Upper lobe of left lung (tissue), 6 donors: ENCODE measurements around the gene LOC128125822.

Experiments
- ATAC-seq, 2 donors: fragments of 200-7000 bp; cut with Tn5 transposase; one replicate each; pipeline ENCODE4 v1.9.1; 2022; ENCODE audit warnings: mild to moderate bottlenecking in 2 of 2, moderate library complexity in 2 of 2; ENCODE audit not compliant: low FRiP score in 2 of 2
- DNase-seq, 2 donors: peaks; one replicate each; pipeline ENCODE4 v3.0.0-alpha.2; 2019 to 2020
- H3K27ac ChIP-seq, 4 donors: fragments of 200-600 bp; sonication (generic); one replicate each; pipeline ENCODE4 v1.5.1; 2016 to 2019
- H3K27me3 ChIP-seq, 4 donors: fragments of 200-600 bp; sonication (generic); one replicate each; pipeline ENCODE4 v1.5.1; 2017 to 2019
- H3K36me3 ChIP-seq, 4 donors: fragments of 200-600 bp; sonication (generic); one replicate each; pipeline ENCODE4 v1.5.1; 2016 to 2019
- H3K4me1 ChIP-seq, 4 donors: fragments of 200-600 bp; sonication (generic); one replicate each; pipeline ENCODE4 v1.5.1; 2018 to 2019
- H3K4me3 ChIP-seq, 4 donors: fragments of 200-600 bp; sonication (generic); one replicate each; pipeline ENCODE4 v1.5.1; 2017 to 2019; ENCODE audit warnings: mild to moderate bottlenecking in 2 of 4, moderate library complexity in 1 of 4
- H3K9me3 ChIP-seq, 4 donors: fragments of 200-600 bp; sonication (generic); one replicate each; pipeline ENCODE4 v1.5.1; 2018 to 2019
- EP300 ChIP-seq, 4 donors: sonication (generic); formaldehyde crosslinking; IDR thresholded peaks; one replicate each; pipeline ENCODE4 v1.5.1; 2017; ENCODE audit warnings: antibody characterized with exemption in 4 of 4, control low read depth in 2 of 4
- POLR2A ChIP-seq, 4 donors: fragments of 450-650 bp; IDR thresholded peaks; one replicate each; pipeline ENCODE4 v1.5.1; 2016 to 2017; ENCODE audit warnings: antibody characterized with exemption in 4 of 4, mild to moderate bottlenecking in 2 of 4
- POLR2AphosphoS5 ChIP-seq, 2 donors: sonication (generic); formaldehyde crosslinking; IDR thresholded peaks; one replicate each; pipeline ENCODE4 v1.5.1; 2017; ENCODE audit warnings: antibody characterized with exemption in 2 of 2
- WGBS, 2 donors: methylation state at CpG; one replicate each; pipeline ENCODE4 v1.1.5; 2017 to 2018; 5-methylcytosine and 5-hydroxymethylcytosine counted together
- TF ChIP-seq, protein P1 (sequence below), 6 experiments: fragments of 450-650 bp in 4 of 6; fragments of 200-600 bp in 2 of 6; sonication (generic) in 2 of 6; IDR thresholded peaks; one replicate each; pipeline ENCODE4 v1.5.1; 2016 to 2019; ENCODE audit warnings: antibody characterized with exemption in 6 of 6
- donor health status: DM: no; HTN: no; CAD: no; lungs with moderate emphysema.
- donor health status: DM: no; HTN: yes; CAD: no; lungs with severe emphysema.

The LOC128125822 gene

DNA sequence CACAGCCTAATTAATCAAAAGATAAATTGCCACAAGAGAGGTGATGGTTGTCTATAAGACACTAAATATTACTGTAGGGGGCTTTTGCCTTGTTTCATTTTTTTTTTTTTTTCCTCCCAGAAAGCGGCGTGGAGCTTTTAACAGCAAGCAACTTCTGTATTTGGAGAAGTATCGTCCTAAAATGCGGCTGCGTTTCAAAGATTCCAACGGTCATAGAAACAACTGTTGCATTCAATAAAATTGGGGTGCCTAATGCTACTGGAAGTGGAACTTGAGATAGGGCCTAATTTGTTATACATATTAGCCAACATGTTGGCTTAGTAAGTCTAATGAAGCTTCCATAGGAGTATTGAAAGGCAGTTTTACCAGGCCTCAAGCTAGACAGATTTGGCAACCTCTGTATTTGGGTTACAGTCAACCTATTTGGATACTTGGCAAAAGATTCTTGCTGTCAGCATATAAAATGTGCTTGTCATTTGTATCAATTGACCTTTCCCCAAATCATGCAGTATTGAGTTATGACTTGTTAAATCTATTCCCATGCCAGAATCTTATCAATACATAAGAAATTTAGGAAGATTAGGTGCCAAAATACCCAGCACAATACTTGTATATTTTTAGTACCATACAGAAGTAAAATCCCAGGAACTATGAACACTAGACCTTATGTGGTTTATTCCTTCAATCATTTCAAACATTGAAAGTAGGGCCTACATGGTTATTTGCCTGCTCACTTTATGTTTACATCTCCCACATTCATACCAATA lies 7.8 kb downstream of the LOC128125822 start:
- no peak for ATAC-seq

DNA sequence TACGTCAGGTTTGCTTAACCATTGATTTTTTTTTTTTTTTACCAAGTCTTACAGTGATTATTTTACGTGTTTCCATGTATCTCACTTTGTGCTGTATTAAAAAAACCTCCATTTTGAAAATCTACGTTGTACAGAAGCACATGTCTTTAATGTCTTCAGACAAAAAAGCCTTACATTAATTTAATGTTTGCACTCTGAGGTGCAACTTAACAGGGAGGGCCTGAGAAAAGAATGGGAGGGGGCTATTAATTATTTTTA lies 8.4 kb downstream of the LOC128125822 start:
- no peaks in the 10 kb centered on the region for H3K27me3 ChIP-seq
- H3K4me1 ChIP-seq, result peaks cover 0 to 9% (median 2%) of the 10 kb centered on the region in 4 donors
- DNase-seq (no peak), ATAC-seq (no peak)
- TF ChIP-seq, protein P1, sequence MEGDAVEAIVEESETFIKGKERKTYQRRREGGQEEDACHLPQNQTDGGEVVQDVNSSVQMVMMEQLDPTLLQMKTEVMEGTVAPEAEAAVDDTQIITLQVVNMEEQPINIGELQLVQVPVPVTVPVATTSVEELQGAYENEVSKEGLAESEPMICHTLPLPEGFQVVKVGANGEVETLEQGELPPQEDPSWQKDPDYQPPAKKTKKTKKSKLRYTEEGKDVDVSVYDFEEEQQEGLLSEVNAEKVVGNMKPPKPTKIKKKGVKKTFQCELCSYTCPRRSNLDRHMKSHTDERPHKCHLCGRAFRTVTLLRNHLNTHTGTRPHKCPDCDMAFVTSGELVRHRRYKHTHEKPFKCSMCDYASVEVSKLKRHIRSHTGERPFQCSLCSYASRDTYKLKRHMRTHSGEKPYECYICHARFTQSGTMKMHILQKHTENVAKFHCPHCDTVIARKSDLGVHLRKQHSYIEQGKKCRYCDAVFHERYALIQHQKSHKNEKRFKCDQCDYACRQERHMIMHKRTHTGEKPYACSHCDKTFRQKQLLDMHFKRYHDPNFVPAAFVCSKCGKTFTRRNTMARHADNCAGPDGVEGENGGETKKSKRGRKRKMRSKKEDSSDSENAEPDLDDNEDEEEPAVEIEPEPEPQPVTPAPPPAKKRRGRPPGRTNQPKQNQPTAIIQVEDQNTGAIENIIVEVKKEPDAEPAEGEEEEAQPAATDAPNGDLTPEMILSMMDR (IDR thresholded peaks at IDR 0.05), result no peak
- TF ChIP-seq POLR2A (IDR thresholded peaks at IDR 0.05), result no peak
- no peak for TF ChIP-seq EP300 (IDR thresholded peaks at IDR 0.05)
- no peak for TF ChIP-seq POLR2AphosphoS5 (IDR thresholded peaks at IDR 0.05)
- peaks cover 17 to 70% (median 38%) of the 10 kb centered on the region in 4 donors for H3K36me3 ChIP-seq
- WGBS, 2 donors, result 83 to 93% methylated on average over 3 of the region's 3 CpGs
- no peak overlapping the region for H3K4me3 ChIP-seq
- no peaks in the 10 kb centered on the region for H3K9me3 ChIP-seq
- no peak overlapping the region for H3K27ac ChIP-seq

More for the DNA sequence above, 7.8 kb downstream of the LOC128125822 start:
- no peaks in the 10 kb centered on the region for H3K9me3 ChIP-seq
- H3K27me3 ChIP-seq, result no peaks in the 10 kb centered on the region
- no peak overlapping the region for H3K4me3 ChIP-seq
- TF ChIP-seq, protein P1 (IDR thresholded peaks at IDR 0.05), result no peak
- no peak for TF ChIP-seq POLR2AphosphoS5 (IDR thresholded peaks at IDR 0.05)
- TF ChIP-seq EP300 (IDR thresholded peaks at IDR 0.05), result no peak
- no peak for TF ChIP-seq POLR2A (IDR thresholded peaks at IDR 0.05)
- H3K36me3 ChIP-seq, result peaks cover 17 to 70% (median 38%) of the 10 kb centered on the region in 4 donors
- no peak for DNase-seq
- H3K27ac ChIP-seq, result no peak overlapping the region
- 96 to 98% methylated on average over 6 of the region's 6 CpGs for WGBS, 2 donors
- H3K4me1 ChIP-seq, result peaks cover 2 to 10% (median 3%) of the 10 kb centered on the region in 4 donors

DNA sequence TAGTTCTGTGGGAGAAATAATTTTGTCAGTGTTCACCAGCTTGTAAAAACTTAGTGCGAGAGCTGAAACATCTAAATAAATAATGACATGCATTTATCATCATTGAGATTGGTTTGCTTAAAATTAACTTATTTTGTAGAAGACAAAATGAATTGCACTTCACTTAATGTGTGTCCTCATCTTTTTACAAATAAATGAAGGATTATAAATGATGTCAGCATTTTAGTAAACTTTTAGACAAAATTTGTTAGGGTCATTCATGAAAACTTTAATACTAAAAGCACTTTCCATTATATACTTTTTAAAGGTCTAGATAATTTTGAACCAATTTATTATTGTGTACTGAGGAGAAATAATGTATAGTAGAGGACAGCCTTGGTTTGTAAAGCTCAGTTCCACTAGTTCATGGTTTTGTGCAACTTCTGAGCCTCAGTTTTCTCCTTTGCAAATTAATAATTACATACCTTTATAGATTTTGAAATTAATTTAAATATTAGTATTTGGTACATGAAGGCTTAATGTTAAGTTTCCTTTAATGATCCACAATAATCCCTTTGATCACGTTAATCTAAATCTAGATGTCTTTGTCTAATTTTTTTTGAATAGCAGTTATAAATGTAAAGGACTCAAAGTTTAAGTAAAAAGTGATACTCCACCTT lies 9.2 kb downstream of the LOC128125822 start:
- 96 to 97% methylated on average over 2 of the region's 2 CpGs for WGBS, 2 donors
- no peak overlapping the region for H3K27ac ChIP-seq

DNA sequence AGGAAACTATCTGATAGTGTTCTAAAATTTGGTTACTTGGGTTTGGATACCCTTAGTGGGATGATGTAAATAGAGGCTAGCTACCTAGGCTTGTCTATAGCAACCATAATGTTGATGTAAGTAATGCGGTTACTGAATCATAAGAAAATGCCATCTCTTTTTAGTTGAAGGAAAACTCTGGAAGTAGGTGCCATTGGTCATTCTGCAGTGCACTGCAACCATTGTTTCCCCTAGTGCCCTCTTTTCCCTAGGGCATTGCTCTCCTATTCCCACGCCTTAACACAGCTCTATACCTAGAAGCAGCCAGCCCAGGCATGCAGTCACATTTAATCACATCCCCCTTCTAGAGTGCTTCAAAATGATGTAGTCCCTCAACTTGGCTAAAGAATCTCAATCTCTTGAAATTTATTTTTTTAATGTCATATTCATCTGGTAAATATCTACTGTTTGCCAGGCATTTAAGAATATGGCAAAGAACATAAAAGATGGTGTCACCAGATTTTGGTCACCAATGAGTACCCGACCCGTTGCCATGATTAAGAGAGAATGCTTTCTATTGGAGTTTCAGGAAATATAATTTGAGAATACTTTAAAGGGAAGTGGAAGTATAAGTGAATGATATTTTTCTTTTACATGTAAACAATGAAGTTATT lies 10.4 kb downstream of the LOC128125822 start:
- H3K4me3 ChIP-seq, result no peak overlapping the region
- H3K27ac ChIP-seq, result no peak overlapping the region
- peaks cover 12 to 56% (median 28%) of the 10 kb centered on the region in 4 donors for H3K36me3 ChIP-seq
- no peak for DNase-seq
- TF ChIP-seq, protein P1 (IDR thresholded peaks at IDR 0.05), result no peak
- TF ChIP-seq POLR2A (IDR thresholded peaks at IDR 0.05), result no peak
- WGBS, 2 donors, result 85 to 99% methylated on average over 4 of the region's 4 CpGs
- H3K4me1 ChIP-seq, result peaks cover 0 to under 1% (median 0%) of the 10 kb centered on the region in 4 donors
- H3K9me3 ChIP-seq, result no peaks in the 10 kb centered on the region
- ATAC-seq, result no peak
- no peaks in the 10 kb centered on the region for H3K27me3 ChIP-seq

More for the DNA sequence above, 9.2 kb downstream of the LOC128125822 start:
- Histone ChIP-seq H3K27me3 (no peaks in the 10 kb centered on the region), H3K36me3 (peaks cover 16 to 68% (median 38%) of the 10 kb centered on the region in 4 donors), H3K9me3 (no peaks in the 10 kb centered on the region), H3K4me3 (no peak overlapping the region), H3K4me1 (peaks cover 0 to 9% (median 2%) of the 10 kb centered on the region in 4 donors)
- ATAC-seq (no peak), DNase-seq (no peak)
- TF ChIP-seq, protein P1 (IDR thresholded peaks at IDR 0.05), result no peak
- no peak for TF ChIP-seq POLR2A (IDR thresholded peaks at IDR 0.05)
- no peak for TF ChIP-seq EP300 (IDR thresholded peaks at IDR 0.05)
- TF ChIP-seq POLR2AphosphoS5 (IDR thresholded peaks at IDR 0.05), result no peak
